K562 (cell line): Measurements from ENCODE around the gene ZNF821. TPM values are rescaled to one million over a fixed set of nuclear protein-coding genes. Genes with fewer than 3 reads are reported as not detected.
A peak's percentile ranks its signal among the peaks of the same experiment; 100 is the strongest.

Experiments
- CBFB ChIP-seq: sonication (generic); formaldehyde crosslinking; IDR thresholded peaks from 2 replicates; pipeline ENCODE4 v1.4.0; 2020; ENCODE audit warnings: mild to moderate bottlenecking, missing genetic modification reagents
- CBX3 ChIP-seq, 2 experiments: IDR thresholded peaks; 1 replicate in 1 of 2; 2 replicates in 1 of 2; pipeline ENCODE4 v1.6.1; 2012; ENCODE audit warnings: inconsistent platforms in 2 of 2, low read length in 2 of 2, borderline replicate concordance in 1 of 2, control low read depth in 1 of 2
- CBX8 ChIP-seq: fragments of 200-600 bp; sonication (generic); IDR thresholded peaks from 2 replicates; pipeline ENCODE4 v1.6.1; 2012; ENCODE audit warnings: borderline replicate concordance, mixed run types, low read depth, mild to moderate bottlenecking, moderate library complexity, mixed read lengths, low read length, control low read depth, inconsistent platforms; ENCODE audit not compliant: poor library complexity, severe bottlenecking; ENCODE audit errors: extremely low read depth
- DACH1 ChIP-seq: fragments of 450-650 bp; IDR thresholded peaks from 2 replicates; pipeline ENCODE4 v1.6.1; 2018; ENCODE audit not compliant: partially characterized antibody
- ELF1 ChIP-seq: fragments of 200-800 bp; sonication (Bioruptor generic); IDR thresholded peaks from 2 replicates; pipeline ENCODE4 v1.6.1; 2016; ENCODE audit warnings: missing genetic modification characterization, missing compliant biosample characterization
- FOS ChIP-seq: IDR thresholded peaks from 3 replicates; pipeline ENCODE4 v1.6.1; 2011; ENCODE audit not compliant: insufficient read length; ENCODE audit errors: extremely low read depth
- FUS ChIP-seq: fragments of 200-400 bp; formaldehyde crosslinking; optimal IDR thresholded peaks from 2 replicates; pipeline ENCODE3; 2017; ENCODE audit warnings: low read depth, low read length
- GABPB2 ChIP-seq: fragments of 250-450 bp; sonication (Bioruptor Pico); conservative IDR thresholded peaks from 2 replicates; pipeline ENCODE4 v1.5.1; 2021; ENCODE audit warnings: mild to moderate bottlenecking
- KLF1 ChIP-seq: fragments of 450-650 bp; IDR thresholded peaks from 2 replicates; pipeline ENCODE4 v1.6.1; 2016; ENCODE audit warnings: missing genetic modification characterization, missing compliant biosample characterization
- NFIX ChIP-seq: fragments of 250-450 bp; sonication (Bioruptor Pico); IDR thresholded peaks from 2 replicates; pipeline ENCODE4 v1.4.0; 2020; ENCODE audit warnings: low read depth, mild to moderate bottlenecking, moderate library complexity
- NR3C1 ChIP-seq: sonication (generic); formaldehyde crosslinking; IDR thresholded peaks from 2 replicates; pipeline ENCODE4 v1.8.1; 2022; ENCODE audit warnings: missing genetic modification reagents
- RAD21 ChIP-seq, 2 experiments: fragments of 250-450 bp in 1 of 2; fragments of 450-650 bp in 1 of 2; sonication (Bioruptor Pico) in 1 of 2; formaldehyde crosslinking in 1 of 2; IDR thresholded peaks in 1 of 2; conservative IDR thresholded peaks in 1 of 2; 2 replicates each; pipeline versions ENCODE4 v1.4.0 to v1.8.0; 2020 to 2022; ENCODE audit warnings: mild to moderate bottlenecking in 2 of 2, moderate library complexity in 1 of 2
- RBM15 ChIP-seq: fragments of 200-400 bp; formaldehyde crosslinking; IDR thresholded peaks from 2 replicates; pipeline ENCODE4 v1.6.1; 2018; ENCODE audit warnings: mild to moderate bottlenecking, low read length, moderate library complexity; ENCODE audit not compliant: insufficient read depth
- SAFB2 ChIP-seq: fragments of 200-400 bp; formaldehyde crosslinking; IDR thresholded peaks from 2 replicates; pipeline ENCODE4 v1.6.1; 2018; ENCODE audit warnings: borderline replicate concordance, low read length, low read depth, moderate library complexity; ENCODE audit not compliant: severe bottlenecking
- SREBF1 ChIP-seq: fragments of 150-350 bp; IDR thresholded peaks from 2 replicates; pipeline ENCODE4 v1.6.1; 2014; ENCODE audit warnings: antibody characterized with exemption, low read depth, low read length, borderline replicate concordance
- SRSF1 ChIP-seq: fragments of 200-400 bp; formaldehyde crosslinking; IDR thresholded peaks from 2 replicates; pipeline ENCODE4 v1.6.1; 2017; ENCODE audit warnings: mild to moderate bottlenecking, low read depth, low read length, moderate library complexity
- THRB ChIP-seq: fragments of 450-650 bp; formaldehyde crosslinking; conservative IDR thresholded peaks from 2 replicates; pipeline ENCODE4 v1.4.0; 2022; ENCODE audit warnings: mild to moderate bottlenecking, missing genetic modification characterization
- ZBTB26 ChIP-seq: fragments of 450-650 bp; formaldehyde crosslinking; IDR thresholded peaks from 2 replicates; pipeline ENCODE4 v1.4.0; 2022; ENCODE audit warnings: missing genetic modification characterization
- ZKSCAN8 ChIP-seq: fragments of 200-800 bp; sonication (Bioruptor generic); IDR thresholded peaks from 2 replicates; pipeline ENCODE4 v1.6.1; 2016; ENCODE audit warnings: missing genetic modification characterization, missing compliant biosample characterization
- ZNF12 ChIP-seq: sonication (generic); formaldehyde crosslinking; IDR thresholded peaks from 2 replicates; pipeline ENCODE4 v1.4.0; 2020; ENCODE audit warnings: mild to moderate bottlenecking, missing genetic modification reagents
- ZNF134 ChIP-seq: fragments of 250-450 bp; sonication (Bioruptor Pico); conservative IDR thresholded peaks from 2 replicates; pipeline ENCODE4 v1.4.0; 2020
- ZNF551 ChIP-seq: fragments of 250-450 bp; sonication (Bioruptor Pico); IDR thresholded peaks from 2 replicates; pipeline ENCODE4 v1.5.0; 2021; ENCODE audit warnings: mild to moderate bottlenecking, moderate library complexity
- polyA plus RNA-seq, 8 experiments: library from polyadenylated mRNA; depleted of rRNA in 4 of 8; stranded (reverse) in 5 of 8; unstranded in 3 of 8; fragments of >200 nt; fragmentation: Nextera tagmentation in 2 of 8; fragmentation: Illumina TruSeq in 1 of 8; extraction: Ambion mirVana in 2 of 8; extraction: Trizol in 1 of 8; gene quantifications; 2 replicates each; pipeline versions ENCODE4 v1.2.1 to v1.2.3, GENCODE V29; 2011 to 2014; ENCODE audit warnings: inconsistent platforms in 1 of 8, missing spikeins in 1 of 8
- total RNA-seq, 7 experiments: library from RNA; depleted of rRNA in 6 of 7; stranded (reverse); fragments of >200 nt in 6 of 7; fragmentation: Illumina TruSeq in 2 of 7; extraction: Trizol in 2 of 7; gene quantifications; 2 replicates each; pipeline versions ENCODE4 v1.2.1 to v1.2.3, GENCODE V29; 2011 to 2021; ENCODE audit warnings: low replicate concordance in 1 of 7
- TF ChIP-seq, protein P1 (sequence below): IDR thresholded peaks from 3 replicates; pipeline ENCODE4 v1.6.1; 2011; ENCODE audit warnings: borderline replicate concordance, mild to moderate bottlenecking, moderate library complexity; ENCODE audit not compliant: insufficient read length; ENCODE audit errors: extremely low read depth

Gene ZNF821
- total and polyA plus RNA-seq, 9 of the 15 experiments (the other 6 are each of a cell fraction or from before 2014, with no cell fraction given) = 0.38 to 5.6 (median 3.6) TPM

- TF ChIP-seq ZNF551 (CRISPR knock-in tag) (no peak), RBM15 (no peak), RAD21 (CRISPR knock-in tag; conservative IDR thresholded peaks at IDR 0.05 in 1 of 2, IDR thresholded peaks at IDR 0.05 in 1 of 2) (no peak), GABPB2 (CRISPR knock-in tag) (no peak), ZKSCAN8 (no peak), KLF1 (no peak), SAFB2 (no peak), CBFB (no peak), CBX8 (no peak), FUS (no peak), THRB (no peak), SREBF1 (no peak), ZNF12 (peak; percentile 41; the same call in 1 of the 2 replicates), NR3C1 (CRISPR knock-in tag) (no peak), ELF1 (tag) (peak; percentile 59), CBX3 (IDR thresholded peaks at IDR 0.05; ENCODE audit: borderline replicate concordance in 1 of 2, low read length in 2 of 2) (no peak), NFIX (no peak), ZNF134 (no peak), DACH1 (no peak), ZBTB26 (no peak), SRSF1 (no peak), FOS (no peak)
- TF ChIP-seq, protein P1, sequence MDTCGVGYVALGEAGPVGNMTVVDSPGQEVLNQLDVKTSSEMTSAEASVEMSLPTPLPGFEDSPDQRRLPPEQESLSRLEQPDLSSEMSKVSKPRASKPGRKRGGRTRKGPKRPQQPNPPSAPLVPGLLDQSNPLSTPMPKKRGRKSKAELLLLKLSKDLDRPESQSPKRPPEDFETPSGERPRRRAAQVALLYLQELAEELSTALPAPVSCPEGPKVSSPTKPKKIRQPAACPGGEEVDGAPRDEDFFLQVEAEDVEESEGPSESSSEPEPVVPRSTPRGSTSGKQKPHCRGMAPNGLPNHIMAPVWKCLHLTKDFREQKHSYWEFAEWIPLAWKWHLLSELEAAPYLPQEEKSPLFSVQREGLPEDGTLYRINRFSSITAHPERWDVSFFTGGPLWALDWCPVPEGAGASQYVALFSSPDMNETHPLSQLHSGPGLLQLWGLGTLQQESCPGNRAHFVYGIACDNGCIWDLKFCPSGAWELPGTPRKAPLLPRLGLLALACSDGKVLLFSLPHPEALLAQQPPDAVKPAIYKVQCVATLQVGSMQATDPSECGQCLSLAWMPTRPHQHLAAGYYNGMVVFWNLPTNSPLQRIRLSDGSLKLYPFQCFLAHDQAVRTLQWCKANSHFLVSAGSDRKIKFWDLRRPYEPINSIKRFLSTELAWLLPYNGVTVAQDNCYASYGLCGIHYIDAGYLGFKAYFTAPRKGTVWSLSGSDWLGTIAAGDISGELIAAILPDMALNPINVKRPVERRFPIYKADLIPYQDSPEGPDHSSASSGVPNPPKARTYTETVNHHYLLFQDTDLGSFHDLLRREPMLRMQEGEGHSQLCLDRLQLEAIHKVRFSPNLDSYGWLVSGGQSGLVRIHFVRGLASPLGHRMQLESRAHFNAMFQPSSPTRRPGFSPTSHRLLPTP = no peak
These were observed 11.8 kb upstream of the ZNF821 start (continued) for GRCh38 chr16:71895679-71896365.
